Measurements from ENCODE around the gene NAPB.
"Not testable (repeated sequence)": the region's sequence is repeated elsewhere in the genome, so short reads cannot be mapped to it uniquely, and the experiment has no call there.

NAPB gene

DNA sequence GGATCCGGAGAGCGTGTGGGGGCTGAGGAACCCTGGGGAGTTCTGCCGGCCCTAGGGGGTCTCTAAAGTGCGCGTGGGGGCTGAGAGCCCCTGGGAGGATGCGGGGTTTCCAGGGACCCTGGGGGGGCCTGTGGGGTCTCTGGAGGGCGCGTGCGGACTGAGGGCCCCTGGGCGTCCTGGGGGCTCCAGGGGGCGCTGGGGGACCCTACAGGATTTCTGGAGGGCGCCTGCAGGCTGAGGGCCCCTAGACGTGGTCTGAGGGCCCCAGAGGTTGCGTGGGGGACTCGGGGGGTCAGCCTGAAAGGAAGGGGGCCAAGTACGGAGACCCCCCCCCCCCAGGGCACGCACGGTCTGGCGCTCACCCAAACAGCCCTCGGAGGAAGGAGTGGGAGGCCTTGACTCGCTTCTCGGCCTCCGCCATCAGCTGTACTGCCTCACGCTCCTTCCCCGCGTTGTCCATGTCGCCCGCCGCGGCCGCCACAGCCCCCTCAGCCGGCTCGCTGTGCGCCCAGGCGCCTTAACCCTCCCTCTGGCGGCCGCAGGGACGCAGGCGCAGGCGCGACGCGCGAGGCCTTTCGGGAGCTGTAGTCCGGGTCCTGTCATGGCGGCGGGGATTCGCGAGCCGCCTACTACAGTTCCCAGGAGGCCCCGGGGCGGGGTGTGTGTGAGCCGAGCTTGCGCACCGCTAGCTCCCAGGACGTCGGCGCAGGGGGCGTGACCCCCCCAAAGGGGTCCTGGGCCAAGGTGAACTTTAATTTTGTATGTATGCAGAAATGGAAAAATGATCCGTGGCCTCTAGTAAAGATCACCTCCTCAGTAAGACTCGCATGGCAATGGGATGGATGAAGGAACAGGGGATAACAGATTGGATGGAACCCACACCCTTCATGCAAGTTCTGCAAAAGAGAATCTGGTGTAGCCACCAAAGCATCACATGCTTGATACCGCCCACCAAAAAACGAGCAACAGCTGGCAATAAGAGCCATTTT lies at the start of gene NAPB:
TSS of gene NAPB (minus strand) at position 546 of the 989 bp plus-strand sequence. CDS start at position 460, 86 bp downstream.
- peak; percentile 92 for DNase-seq (ENCODE audit: low read depth)

DNA sequence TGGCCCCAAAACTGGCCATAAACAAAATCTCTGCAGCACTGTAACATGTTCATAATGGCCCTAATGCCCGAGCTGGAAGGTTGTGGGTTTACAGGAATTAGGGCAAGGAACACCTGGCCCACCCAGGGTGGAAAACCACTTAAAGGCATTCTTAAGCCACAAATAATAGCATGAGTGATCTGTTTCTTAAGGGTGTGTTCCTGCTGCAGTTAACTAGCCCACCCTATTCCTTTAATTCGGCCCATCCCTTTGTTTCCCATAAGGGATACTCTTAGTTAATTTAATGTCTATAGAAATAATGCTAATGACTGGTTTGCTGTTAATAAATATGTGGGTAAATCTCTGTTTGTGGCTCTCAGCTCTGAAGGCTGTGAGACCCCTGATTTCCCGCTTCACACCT lies 45.7 kb upstream of the NAPB start:
- DNase-seq (ENCODE audit: low read depth) = not testable (repeated sequence)

- no peak for DNase-seq (ENCODE audit: low read depth)
Observed at GRCh38 chr20:23461180-23461579, 39.9 kb upstream of the NAPB start.

DNA sequence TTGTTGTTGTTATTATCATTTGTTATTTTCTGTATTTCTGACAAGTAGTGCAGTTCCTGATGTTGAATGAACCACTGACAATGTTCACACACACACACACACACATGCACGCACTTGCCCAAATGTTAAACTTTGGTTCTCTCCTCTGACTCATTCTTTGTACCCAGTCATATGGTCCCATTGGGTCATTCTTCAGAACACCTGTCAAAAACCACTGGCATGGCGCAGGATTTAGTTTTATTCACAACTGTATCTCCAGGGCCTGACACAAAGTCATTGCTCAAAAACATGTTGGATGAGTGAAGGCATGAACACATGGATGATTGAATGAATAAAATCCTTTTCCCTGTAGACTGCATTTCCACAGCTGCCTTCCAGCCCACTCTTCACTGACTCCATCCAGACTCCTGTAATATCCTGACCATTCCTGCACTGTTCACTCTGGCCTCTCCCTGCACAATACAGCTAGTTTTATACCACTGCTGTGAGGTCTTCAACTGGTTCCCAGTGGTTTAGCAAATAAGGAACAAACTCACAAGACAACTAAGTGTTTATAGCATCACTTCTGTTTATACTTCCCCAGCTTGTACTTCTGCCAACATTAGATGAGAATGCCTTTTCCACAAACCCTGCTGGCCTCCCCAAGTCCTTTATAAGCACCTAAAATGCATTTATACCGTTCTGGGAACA lies 38.3 kb upstream of the NAPB start:
- DNase-seq (ENCODE audit: low read depth) = no peak

GRCh38 chr20:23456873-23457272 lies 35.6 kb upstream of the NAPB start:
- DNase-seq (ENCODE audit: low read depth) = no peak

DNA sequence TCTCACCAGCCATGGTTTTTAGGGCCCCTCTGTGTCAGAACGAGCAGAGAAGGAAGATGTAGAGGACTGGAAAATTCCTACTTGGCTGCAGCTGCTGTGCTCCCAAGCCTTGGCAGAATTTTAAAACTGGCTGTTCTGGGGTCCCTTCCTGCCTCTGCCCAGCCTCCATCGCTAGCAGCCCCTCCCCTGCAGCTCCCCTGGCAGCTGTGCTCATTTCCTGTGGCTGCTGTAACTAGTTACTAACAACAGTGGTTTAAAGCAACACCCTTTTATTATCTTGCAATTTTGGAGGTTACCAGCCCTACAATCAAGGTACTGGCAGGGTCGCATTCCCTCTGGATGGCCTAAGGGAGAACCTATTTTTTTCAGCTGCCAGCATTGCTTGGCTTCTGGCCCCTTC lies 35.1 kb upstream of the NAPB start:
- no peak for DNase-seq (ENCODE audit: low read depth)

- DNase-seq (ENCODE audit: low read depth) = no peak
Observed at GRCh38 chr20:23455639-23456038, 34.4 kb upstream of the NAPB start.

DNA sequence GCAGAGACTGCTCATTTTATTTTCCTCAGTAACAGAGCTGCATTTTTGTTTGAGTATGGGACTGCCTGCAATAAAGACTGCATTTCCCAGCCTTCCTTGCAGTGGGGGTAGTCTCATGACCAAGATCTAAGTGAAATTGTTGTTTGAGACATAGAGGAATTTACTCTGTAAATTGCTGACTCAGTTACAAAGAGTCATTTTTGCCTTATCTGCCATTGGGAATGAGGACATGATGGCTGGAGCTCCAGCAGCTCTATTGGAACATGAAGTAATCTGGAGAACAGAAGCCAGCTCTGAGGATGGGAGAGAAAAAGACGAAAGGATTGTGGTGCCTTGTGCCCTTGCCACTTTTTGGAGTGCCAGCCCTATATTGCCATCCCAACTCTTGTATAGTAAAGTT lies 33.5 kb upstream of the NAPB start:
- DNase-seq (ENCODE audit: low read depth) = no peak

DNA sequence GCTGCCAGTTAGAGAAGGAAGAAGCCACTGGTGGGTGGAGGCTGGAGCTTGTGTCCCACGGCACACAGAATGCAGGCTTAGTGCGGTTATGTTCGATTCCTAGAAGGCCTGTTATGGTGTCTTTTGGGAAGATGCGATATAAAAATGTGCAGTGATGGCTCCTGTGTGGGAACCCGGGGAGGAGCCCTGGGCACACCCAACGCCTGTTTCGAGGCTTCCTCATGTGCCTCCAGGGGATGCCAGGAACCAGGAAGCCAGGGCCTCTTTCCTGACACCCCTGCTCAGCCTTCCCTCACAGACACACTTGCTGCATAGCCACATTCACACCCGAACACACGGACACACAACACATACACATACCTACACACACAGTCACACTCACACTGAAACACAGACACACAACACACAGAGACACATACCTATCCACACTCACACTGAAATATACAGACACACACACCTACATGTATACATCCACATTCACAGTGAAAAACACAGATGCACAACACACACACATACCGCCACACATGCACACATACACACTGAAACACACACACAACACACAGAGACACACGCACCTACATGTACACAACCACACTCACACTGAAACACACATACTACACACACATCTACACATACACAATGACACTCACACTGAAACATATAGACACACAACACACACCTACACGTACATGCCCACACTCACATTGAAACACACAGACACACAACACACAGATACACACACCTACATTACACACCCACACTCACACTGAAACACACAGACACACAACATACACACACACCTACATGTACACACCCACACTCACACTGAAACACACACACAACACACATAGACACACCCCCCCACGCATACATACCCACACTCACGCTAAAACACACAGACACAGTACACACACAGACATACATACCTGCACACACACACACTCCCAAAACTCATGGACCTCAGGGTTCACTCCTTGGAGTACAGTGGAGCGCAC lies 32.6 kb upstream of the NAPB start:
- no peak for DNase-seq (ENCODE audit: low read depth)

DNA sequence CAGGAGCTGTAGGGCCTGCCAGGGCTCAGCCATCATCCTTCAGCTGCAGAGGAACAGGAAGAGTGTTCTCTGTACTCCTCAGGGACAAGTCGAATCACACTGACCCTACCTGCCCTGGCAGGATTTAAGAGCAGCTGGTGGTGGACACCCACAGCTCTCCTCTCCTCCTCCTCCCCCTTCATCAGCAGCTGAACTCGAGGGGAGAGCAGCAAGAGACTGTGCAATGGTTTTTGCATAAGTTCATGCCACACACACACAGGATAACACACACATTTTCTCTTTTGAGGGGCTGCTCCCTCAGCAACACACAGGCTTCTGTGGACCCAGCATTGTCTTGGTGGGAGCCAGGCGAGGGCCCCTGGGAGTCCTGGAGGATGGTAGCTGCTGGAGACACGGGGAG lies 31.5 kb upstream of the NAPB start, which contains the start of gene CST11:
TSS of gene CST11 (minus strand) at position 101 of the 400 bp plus-strand sequence. CDS start at position 36, 65 bp downstream.
- DNase-seq (ENCODE audit: low read depth) = no peak

- no peak for DNase-seq (ENCODE audit: low read depth)
Observed at GRCh38 chr20:23451956-23452487, 30.7 kb upstream of the NAPB start.

DNA sequence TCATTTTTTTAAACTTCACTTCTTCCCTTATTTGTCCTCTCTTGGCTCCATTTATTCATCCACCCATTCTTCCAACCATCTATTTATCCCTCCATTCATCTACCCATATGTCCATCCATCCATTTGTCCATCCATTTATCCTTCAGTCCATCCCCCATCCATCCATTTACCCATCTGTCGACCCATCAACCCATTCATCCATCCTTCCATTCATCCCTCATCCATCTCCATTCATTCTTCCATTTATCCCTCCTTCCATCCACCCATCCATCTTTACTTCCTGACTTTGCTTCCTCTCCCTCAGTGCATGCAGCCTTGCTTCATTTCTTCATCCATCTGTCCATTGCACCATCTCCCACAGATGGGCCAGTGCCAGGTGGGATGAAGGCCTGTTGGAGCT lies 29.6 kb upstream of the NAPB start:
- no peak for DNase-seq (ENCODE audit: low read depth)

DNA sequence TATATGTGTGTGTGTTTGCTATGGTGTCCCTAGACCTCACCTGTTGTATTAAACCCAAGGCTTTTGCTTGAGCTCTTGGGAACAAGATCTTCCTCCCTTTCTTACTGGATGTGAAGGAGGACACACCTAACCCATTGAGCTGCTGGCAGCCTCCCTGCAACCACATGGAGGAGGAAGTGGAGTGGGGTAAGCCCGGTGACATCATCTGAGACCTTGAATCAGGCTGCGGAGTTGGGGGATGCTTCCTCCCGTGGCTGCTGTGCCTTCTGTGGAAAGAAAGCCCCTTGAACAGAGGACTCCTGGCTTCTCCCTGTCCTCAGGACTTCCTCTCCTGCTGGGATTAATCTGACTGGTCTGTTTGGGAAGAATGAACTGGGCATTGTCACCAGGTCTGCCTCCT lies 28.1 kb upstream of the NAPB start:
- peak; percentile 26 for DNase-seq (ENCODE audit: low read depth)

DNA sequence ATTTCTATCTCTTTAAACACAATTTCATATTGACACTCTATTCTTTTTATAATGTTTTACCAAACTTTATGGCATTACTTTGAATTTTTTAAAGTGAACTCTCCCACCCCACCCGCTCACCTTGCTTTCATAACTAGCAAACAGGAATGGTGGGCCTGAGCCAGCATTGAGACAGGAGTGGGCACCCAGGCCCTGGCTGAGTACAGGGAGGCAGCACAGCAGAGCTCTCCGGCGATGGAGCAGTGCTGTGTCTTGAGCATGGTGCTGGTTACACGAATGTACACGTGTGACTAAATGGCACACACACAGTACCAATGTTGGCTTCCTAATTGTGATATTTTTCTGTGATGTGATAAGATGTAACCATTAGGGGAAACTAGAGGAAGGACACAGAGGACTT lies 26.9 kb upstream of the NAPB start:
- DNase-seq (ENCODE audit: low read depth) = no peak

DNA sequence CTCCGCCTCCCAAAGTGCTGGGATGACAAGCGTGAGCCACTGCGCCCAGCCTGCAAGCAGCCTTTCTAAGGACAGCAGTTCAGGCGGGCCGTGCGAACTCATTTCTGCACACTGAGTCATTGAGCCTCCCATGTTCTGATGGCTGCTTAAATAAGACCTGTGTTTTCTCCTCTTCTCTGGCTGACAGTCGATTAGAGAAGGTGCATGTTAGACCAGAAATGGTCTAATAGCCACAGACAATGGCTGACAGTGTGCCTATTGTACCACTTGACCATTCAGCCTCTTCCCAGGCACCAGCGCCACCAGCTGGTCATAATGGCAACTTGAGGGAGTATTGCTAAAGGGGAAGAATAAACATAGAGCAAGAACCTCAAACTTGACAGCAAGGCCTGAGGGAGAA lies 25.2 kb upstream of the NAPB start:
- peak; percentile 47 for DNase-seq (ENCODE audit: low read depth)

GRCh38 chr20:23445596-23446217 lies 24.4 kb upstream of the NAPB start:
- DNase-seq (ENCODE audit: low read depth) = peak; percentile 92

DNA sequence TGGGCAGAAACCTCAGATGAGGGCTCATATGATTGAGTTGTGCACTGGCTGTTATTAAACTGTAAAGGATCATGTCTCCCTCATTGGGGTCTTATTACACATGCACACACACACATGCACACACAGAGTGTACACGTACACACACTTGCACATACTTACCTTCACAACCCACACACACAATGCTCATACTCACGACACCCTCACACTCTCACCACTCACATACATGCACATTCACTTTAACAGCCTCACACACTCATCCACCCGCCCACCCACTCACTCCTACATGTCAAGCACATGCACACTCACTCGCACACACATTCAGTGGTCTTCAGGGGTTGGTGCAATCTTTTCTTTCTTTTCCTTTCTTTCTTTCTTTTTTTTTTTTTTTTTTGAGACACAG lies 23.6 kb upstream of the NAPB start:
- no peak for DNase-seq (ENCODE audit: low read depth)

DNA sequence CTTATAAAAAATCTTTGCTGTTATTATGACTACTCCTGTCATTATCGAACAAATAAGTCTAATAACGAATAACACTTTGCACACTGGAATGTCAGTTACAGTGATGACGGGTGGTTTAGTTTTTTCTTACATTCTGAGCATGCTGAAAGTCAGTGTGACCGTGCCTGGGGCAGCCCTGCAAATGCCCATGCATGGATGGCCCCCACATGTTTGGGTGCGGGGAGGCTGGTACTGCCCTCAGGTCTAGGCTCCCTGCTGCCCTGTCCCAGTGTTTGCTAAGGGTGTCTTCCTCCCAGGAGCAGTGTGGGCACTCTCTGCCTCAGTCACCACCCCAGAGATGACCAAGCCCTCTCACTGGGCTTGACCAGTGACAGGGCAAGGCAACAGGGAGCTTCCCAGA lies 21.1 kb upstream of the NAPB start:
- no peak for DNase-seq (ENCODE audit: low read depth)

DNA sequence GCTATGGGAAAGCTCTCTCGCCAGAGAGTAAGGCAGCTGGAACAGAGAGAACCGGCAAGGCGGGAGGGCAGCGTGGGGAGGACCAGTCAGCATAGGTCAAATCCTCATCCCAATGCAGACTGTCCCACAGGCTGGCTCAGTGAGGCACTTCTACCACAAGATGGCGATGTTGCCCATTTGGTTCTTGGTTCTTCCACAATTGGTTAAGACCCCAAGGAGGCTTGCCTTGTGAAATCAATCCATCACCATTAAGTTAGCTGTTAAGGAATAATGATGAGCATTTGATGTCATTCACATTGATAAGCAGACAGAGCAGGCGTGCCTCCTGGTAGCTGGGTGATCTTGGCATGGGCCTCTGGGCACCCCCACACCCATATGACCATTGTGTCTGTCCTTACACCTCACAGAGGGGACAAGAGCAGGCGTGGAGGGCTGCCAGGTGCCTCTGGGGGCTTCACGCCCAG lies 20.6 kb upstream of the NAPB start:
- DNase-seq (ENCODE audit: low read depth) = peak; percentile 78

DNA sequence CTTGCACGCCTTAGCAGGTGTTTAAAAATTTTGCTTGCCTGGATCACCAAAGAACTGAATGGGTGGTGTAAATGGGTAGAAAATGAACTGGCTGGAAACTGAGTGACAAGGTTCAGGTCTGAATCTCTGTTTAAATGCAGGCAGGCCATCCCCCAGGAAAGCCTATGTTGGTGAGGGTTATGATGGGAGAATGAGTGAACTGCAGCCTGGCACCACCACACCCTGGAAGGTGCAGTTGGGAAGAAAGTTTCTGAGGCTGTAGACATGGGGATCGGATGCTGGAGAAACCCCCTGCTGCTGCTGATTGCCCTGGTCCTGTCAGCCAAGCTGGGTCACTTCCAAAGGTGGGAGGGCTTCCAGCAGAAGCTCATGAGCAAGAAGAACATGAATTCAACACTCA lies 18.7 kb upstream of the NAPB start:
- no peak for DNase-seq (ENCODE audit: low read depth)

- no peak for DNase-seq (ENCODE audit: low read depth)
Observed at GRCh38 chr20:23438661-23439060, 17.4 kb upstream of the NAPB start.

Data from ELR (cell line).